Retina (tissue), 1 donor: ENCODE results near the gene TMEM101.
"Not testable (repeated sequence)": the region's sequence is repeated elsewhere in the genome, so short reads cannot be mapped to it uniquely, and the experiment has no call there.

Source experiments
- DNase-seq: peaks from one replicate; pipeline ENCODE4 v3.0.0-alpha.2; 2016

TMEM101 gene

DNA sequence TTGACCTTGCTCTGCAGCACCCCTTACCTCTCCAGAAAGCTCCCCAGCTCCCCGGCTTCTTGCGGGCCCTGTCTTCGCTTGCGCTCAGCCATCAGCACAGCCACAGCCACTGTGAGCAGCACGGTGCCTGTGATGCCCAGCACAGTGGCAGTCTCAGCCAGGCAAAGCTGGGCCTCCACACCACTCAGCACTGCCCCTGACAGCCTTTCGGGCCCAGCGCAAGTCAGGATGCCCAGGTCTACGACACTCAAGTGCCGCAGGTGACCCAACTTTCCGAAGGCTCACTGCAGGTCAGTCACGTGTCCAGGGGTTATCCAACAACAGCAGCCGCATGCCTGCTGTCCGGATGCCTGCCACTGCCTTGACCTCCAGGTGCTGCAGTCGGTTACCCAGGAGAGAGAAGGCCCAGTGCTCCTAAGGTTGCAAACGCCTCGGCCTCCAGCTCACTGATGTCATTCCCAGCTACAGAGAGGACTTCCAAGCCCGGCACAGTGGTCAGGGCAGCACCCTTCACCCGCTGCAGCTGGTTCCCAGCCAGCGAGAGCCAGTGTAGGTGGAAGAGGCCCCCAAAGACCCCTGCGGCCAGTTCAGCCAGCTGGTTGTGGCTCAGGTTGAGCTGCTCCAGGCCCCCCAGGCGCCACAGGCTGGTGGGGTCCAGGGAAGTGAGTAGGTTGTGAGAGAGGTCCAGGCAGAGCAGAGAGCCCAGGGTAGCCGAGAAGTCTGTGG, 8.9 kb upstream of the TMEM101 start:
- no peak for DNase-seq

DNA sequence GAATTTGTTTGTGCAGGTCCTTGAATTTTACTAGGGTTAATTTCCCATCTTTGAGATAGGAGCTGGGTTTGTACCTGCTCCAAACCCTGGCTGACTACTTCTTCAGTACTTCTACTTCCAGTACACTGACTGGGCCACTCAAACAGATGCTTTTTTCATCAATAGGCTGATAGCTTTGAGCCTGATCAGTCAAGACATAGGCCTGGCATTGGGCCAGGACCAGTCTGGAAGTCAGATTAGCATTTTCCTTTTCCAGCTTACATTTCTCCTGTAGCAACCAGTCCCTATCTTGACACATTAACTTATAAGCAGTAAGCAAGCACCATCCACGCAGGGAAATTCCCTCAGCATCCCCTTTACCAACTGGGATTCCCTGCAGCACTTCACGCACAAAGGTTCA, 7.5 kb upstream of the TMEM101 start:
- DNase-seq = no peak

DNA sequence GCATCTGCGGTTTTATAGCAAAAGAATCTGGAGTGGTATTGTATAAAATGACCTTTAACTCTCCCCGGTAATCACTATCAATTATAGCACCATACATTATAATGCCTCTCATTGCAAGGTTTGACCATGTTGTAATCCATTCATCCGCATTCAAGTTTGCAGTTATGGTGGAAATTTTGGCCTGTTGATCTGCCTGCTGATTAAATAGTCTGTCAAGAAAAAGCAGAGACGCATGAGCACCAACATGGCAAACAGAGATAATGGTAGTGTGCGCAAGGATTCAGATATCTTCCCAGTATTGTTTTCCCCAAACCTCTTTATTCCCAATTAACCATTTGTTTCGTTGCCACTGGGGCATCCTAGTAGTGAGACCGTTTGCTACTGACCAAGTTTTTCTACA, 6.5 kb upstream of the TMEM101 start:
- DNase-seq = not testable (repeated sequence)

DNA sequence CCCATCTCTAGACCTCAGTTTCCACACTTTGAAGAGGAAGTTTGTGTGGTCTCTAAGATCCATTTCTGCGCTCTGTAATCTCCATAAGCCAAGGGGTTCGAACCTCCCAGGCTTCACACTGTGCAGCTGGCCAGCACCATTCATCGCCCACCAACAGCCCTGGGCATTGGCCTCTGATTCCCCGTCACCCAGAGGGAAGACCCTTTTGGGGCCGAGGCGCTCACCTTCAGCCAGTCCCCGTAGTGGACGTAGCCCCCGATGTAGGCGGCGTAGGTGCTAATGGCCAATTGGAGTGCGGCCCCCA, 678 bp downstream of the TMEM101 start:
- no peak for DNase-seq

DNA sequence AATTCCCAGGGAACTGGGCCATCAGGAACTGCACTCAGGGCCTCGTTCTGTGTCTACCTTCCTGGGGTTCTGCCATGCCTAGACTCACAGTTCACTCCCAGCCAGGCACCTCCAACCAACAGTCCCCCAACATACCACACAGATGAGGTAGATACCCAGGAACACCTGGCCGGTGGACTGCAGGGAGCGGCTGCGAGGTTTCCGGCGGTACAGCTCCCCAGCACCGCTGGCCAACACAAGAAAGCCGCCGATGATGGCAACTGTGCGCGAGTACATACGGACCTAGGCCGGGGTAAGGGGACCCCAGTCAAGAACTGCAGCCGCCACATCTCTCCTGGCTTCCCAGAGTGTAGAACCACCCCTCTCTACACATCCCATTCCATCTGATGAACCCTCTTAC, 1.9 kb downstream of the TMEM101 start:
- no peak for DNase-seq

DNA sequence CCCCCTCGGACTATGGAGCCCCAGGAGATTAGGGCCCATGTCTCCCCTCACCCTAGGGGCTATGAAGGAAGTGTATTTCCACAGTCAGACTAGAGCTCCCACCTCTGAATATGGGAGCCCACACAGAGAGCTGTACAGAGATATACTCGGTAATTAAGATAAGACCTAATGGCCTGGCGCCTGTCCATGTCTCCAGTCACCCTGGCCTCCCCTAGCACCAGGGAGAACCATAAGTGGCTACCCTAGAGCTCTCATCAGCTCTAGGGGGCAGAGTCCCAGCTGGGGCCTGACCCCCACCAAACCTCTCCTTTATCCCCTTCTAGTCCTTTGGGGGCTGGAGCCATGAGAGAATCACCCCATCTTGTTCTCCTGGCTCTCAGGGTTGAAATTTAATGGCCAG, 2.4 kb downstream of the TMEM101 start:
- DNase-seq = no peak

DNA sequence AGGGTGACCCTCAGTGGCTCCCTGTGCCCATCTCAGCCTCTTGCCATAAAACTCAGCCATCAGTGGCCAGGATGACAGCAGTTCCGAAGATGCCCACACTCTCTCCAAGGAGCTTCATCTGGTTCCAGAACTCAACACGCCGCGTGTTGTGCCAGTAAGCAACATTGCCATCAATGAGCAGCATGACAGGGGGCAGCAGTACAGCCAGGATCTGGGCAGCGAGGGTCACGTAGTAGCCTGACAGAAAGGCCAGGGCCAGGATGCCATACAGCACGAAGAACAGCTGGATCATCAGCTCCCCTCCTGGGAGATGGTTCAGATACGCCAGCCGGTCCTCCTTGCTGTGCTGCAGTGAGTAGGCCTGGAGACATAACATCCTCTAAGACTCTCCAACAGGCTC, 2.9 kb downstream of the TMEM101 start:
- DNase-seq = no peak

DNA sequence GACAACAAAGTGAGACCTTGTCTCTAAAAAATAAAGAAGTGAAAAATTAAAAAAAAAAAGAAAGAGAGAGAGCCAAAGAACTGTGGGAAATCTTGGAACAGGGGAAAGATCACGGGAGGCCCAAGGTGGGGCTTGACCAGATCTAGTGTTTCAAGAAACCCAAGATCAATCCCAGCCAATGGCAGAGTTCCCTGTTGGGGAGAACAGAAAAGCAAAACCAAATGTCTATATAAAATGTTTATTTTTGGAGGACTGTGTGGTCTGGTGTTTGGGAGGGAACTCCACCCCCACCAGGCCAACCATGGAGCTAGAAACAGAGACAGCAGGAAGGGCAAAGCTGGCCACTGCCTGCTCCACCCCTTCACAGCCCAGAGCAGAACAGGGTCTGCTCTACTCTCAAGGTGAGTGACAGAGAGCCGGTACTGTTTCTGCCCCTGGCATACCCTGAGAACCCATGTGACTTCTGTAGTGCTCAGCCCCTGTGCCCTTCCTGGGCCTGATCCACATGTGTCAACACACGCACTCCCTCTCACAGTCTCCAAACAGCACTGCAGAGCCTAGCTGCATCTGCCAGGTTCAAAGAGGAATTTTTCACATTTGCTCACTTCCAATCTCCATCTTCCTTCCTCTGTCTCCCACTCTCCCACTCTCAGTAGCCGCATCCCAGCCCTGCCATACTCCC, 3.7 kb downstream of the TMEM101 start:
- DNase-seq = no peak

DNA sequence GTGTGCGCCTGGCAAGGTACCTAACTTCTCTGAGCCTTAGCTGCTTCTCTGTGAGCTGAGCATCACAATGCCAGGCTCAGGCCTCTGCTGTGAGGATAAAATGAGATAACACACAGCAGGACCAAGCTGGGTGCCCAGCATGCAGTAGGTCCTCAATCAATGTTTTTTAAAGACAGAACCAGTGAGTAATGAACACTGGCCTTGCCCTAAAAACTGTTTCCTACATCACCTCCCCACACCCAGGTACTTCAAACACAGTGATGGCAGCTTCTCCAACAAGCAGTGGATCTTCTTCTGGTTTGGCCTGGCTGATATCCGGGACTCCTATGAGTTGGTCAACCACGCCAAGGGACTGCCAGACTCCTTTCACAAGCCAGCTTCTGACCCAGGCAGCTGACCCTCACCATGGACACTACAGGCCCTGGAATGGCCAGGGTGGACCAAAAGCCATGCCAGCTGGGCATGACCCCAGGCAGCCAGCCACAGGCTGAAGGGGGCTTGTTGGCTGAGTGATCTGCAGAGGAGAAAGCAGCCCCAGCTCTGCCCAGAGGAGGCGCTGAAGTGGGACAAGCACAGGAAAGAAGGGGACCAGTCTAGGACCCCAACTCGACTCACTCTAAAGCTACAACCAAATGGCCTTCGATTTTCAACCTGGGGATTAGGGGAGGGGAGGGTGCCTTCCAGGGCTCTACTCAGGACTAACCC, 6.4 kb downstream of the TMEM101 start:
- DNase-seq = no peak

DNA sequence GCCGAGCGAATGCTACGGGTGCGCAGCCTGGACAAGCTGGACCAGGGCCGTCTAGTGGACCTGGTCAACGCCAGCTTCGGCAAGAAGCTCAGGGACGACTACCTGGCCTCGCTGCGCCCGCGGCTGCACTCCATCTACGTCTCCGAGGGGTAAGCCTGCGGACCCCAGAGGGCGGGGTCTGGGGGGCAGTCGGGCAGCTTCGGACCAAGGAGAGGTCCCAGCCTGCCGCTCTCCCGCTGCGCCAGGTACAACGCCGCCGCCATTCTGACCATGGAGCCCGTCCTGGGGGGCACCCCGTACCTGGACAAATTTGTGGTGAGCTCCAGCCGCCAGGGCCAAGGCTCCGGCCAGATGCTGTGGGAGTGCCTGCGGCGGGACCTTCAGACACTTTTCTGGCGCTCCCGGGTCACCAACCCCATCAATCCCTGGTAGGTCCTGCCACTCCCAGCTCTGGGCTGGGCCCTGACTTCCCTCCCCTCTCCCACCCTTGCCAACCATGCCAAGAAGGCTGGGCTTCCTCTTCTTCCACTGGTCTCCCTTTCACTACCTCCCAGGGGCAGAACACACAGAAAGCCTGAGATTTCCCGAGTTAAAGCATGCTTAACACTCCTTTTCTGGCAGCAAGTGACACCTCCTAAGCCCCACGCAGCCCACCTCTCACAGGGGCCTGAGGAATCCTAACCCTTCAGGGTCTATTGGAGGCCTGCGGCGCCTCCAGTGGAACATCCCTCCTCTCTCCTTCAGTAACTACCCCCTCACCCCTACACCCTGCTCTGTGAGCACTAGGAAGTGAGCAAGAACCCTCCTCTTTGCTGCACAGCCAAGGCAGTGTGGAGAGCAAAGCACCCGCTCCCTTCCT, 7.2 kb downstream of the TMEM101 start:
- no peak for DNase-seq

DNA sequence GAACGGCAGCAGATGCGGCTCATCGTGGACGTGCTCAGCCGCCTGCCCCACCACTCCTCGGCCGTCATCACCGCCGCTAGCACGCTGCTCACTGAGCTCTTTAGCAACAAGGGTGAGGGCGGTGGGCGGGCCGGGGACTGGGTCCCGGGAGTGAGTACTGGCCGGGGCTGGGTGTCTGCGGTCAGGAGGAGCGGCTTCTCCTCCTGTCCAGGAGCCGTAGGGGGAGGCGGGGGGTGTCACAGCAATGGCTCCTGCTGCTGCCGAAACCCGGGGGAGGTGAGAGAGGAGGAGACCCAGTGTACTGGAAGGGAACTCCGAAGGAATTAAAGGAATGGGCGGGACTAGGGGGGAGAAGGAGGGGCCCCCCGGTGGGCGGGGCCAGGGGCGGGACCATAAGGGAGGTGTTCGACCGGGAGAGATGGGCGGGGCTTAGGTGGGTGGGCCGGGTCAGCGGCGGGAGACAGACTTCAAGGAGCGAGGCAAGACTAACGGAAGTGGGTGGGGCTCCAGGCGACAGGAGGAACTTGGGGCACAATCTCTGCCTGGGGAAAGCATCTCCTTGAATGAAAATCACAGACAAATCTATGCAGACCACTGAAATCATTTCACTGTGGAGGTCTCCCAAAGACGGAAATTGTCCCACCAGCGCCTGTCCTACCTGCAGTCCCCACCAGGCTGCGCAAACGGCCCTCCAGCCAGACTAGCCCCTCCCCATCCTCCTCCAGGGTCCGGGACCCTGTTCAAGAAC, 8.0 kb downstream of the TMEM101 start:
- DNase-seq = peak; percentile 93

DNA sequence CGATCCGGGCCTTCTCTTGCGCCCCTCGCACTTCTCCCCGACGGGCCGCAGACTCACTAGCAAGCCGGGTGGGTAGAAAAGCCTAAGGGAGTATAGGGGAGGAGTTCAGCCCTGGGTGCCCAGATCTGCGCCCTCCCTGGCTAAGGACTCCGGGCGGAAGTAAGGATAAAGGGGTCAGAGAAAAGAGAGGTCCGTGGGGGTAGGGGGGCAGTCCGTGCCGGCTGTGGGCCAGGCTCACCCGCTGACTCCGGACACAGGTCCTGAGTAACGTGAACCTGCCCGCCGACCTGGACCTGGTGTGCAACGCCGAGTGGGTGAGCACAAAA, 8.5 kb downstream of the TMEM101 start:
- peak; percentile 75 for DNase-seq

DNA sequence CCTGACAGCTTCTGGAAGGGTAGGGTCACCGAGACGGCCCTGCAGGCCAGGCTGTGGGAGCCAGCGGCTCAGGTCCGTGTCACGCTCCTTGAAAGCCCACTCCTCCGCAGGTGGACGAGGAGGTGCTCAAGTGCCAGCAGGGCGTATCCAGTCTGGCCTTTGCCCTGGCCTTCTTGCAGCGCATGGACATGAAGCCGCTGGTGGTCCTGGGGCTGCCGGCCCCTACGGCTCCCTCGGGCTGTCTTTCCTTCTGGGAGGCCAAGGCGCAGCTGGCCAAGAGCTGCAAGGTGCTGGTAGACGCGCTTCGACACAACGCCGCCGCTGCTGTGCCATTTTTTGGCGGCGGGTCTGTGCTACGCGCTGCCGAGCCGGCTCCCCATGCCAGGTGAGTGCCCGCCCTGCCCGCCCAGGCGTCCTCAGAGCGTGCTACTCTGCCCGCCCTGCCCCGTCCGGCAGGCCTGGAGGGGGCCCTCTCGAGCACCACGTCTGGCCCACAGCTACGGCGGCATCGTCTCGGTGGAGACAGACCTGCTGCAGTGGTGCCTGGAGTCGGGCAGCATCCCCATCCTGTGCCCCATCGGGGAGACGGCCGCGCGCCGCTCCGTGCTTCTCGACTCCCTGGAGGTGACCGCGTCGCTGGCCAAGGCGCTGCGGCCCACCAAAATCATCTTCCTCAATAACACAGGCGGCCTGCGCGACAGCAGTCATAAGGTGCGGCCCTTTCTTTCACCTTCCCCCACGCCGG, 9.1 kb downstream of the TMEM101 start:
- no peak for DNase-seq

DNA sequence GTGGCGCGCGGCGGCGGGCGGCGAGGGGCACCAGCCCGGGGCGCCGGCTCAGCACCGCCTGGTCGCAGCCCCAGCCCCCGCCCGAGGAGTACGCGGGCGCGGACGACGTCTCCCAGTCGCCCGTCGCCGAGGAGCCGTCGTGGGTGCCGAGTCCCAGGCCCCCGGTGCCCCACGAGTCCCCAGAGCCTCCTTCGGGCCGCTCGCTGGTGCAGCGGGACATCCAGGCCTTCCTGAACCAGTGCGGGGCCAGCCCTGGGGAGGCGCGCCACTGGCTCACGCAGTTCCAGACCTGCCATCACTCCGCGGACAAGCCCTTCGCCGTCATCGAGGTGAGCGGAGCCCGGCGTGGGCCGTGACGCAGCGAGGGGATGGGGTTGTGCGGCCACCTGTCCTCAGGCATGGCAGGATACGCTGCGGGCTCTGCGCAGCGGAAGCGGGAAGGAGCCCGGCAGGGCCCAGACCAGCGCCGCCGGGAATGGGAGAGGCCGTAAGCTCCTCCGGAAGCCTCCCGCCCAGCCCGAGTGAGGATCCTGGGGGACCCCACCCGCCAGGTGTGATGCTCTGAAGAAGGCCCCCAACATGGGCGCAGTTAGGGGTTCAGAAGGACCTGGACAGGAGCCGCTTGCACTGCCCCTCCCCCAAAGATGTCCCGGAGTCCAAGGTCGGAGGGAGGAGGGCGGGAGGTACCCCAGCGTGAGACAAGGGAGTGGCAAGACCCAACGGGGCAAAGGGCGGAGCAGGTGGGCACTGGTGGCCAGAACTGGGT, 9.8 kb downstream of the TMEM101 start:
- peak; percentile 62 for DNase-seq

DNA sequence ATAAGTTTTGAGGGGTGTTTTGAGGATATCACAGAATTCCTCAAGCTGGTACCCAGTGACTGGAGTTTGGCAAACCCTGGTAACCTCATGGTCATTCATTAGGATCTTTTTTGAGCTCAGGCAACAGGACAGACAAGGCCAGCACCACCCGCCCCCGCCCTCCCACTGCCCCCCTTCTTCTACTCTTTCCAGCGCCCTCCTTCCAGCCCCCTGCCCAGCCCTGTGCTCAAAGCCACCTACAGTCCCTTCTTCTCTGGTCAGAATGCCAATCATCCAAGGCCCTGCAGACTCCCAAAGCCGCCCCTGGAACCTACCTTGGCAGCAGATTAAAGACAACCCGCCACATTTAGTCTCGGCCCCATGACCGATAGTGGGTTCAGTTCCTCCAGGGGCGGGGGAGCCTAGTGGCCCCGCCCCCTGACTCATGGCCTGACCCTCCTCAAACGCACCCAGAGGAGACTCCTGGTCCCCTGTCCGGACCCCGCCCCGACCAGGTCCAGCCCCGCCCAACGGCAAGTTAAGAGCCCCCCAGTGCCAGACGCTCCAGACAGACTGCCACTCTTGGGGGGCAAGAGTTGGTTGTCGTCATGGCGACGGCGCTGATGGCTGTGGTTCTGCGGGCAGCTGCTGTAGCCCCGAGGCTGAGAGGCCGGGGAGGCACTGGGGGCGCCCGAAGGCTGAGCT, 10.5 kb downstream of the TMEM101 start, which contains the start of gene NAGS:
Gene NAGS, plus strand, starts transcription at position 546 of the 684 bp plus-strand sequence. Its CDS starts 42 bp downstream, at position 588.
- DNase-seq = no peak

DNA sequence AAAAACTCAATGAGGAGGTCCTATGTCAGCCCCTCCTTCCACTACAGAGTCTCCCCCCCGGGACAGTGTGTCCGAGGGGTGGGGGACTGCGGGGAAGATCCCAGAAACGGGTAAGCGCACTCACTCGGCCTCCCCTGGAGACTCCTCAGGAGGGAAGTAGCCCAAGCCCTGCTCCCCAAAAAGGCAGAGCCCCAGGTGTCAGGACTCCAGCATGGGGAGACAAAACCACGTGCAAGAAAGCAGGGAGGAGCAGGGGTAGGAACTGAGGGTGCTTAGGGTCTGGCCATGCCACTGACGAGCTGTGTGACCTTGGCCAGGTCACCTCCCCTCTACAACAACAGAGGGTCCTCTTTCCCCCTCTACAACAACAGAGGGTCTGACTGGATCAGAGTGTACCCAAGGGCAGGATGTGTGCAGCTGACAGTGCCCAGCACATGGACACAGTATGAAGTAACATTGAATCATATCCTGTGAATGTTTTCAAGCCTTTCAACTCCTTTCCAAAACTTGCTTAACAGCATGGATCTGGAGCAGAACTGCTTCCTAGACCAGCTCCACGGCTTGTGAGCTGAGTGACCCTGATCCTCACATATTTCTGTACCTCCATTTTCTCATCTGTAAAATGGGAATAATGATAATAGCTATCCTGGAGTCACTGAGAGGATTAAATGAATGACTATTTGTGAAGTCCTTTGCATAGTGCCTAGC, 12.5 kb downstream of the TMEM101 start:
- DNase-seq = no peak

DNA sequence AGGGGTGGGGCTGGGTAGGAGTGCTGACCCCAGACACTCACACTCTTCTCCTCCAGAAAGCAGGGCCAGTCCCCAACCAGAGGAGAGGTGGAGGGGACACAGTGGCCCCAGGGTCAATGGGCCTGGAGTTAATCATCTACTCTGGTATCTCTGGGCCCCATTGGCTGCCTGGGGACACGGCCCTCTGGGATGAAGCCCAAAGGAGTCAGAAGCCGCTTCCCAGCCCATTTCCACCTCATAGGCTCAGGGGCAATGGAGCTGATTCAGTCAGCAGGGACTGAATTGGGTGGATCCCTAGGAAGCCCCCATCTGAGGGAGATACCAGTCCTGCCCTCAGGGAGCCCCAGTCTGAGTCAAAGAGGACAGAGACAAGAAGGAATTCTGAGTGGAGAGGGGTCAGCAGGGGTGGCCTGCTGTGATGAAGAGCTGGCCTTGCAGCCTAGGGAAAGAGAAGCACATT, 13.3 kb downstream of the TMEM101 start:
- DNase-seq = no peak

DNA sequence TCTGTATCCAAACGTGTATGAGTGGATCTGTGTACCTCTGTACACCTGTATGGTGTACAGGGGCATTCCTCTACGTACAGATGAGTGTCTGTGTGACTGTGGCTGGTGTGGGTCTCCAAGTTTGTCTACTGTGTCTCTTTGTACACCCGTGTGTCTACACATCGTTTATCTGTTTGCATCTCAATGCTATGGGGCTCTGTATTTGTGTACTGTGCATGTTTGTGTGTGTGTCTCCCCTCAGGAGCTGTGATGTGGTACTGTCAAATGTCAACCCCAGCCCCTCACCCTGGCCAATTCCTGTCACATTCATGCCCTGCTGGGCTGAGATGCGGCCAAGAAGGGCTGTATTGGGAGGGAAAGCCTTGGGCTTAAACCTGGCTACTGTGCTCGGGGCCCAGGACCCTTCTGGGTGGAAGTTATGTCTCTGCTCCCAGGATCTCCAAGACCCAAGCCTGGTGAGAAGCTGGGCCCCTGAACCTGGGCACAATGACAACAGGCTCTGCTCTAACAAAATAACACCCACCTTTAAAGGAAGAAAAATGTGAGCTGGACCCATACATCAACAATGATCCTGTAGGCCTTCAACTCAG, 13.8 kb downstream of the TMEM101 start:
- no peak for DNase-seq
